Measurements from ENCODE around the gene IQCK. TPM values are rescaled to one million over a fixed set of nuclear protein-coding genes. Genes with fewer than 3 reads are reported as not detected.
"Not testable (repeated sequence)": the region's sequence is repeated elsewhere in the genome, so short reads cannot be mapped to it uniquely, and the experiment has no call there.

The IQCK gene
- polyA plus RNA-seq (2014; cell fraction: cytosol; rRNA removed) = 5.8 and 7.0 TPM in 2 replicates
- 7.5 and 13.1 TPM in 2 replicates for polyA plus RNA-seq (2014; cell fraction: nucleus; rRNA removed)

- peak; percentile 91 for DNase-seq (ENCODE audit: low spot score)
Observed at GRCh38 chr16:19717741-19718623, at the start of gene IQCK, which contains the start of gene KNOP1. IQCK (plus strand) TSS chr16:19718271; CDS start chr16:19718307, 36 bp downstream. KNOP1 (minus strand) TSS chr16:19718227; CDS start chr16:19715035, 3,192 bp downstream.

GRCh38 chr16:19672378-19672777, 45.7 kb upstream of the IQCK start:
- DNase-seq (ENCODE audit: low spot score) = no peak

- no peak for DNase-seq (ENCODE audit: low spot score)
Observed at GRCh38 chr16:19674485-19674884, 43.6 kb upstream of the IQCK start.

GRCh38 chr16:19677402-19677801, 40.7 kb upstream of the IQCK start:
- DNase-seq (ENCODE audit: low spot score) = no peak

GRCh38 chr16:19678804-19679203, 39.3 kb upstream of the IQCK start:
- DNase-seq (ENCODE audit: low spot score) = no peak

- not testable (repeated sequence) for DNase-seq (ENCODE audit: low spot score)
Observed at GRCh38 chr16:19679281-19679680, 38.8 kb upstream of the IQCK start.

- no peak for DNase-seq (ENCODE audit: low spot score)
Observed at GRCh38 chr16:19680881-19681340, 37.2 kb upstream of the IQCK start.

- no peak for DNase-seq (ENCODE audit: low spot score)
Observed at GRCh38 chr16:19681637-19682036, 36.4 kb upstream of the IQCK start.

- DNase-seq (ENCODE audit: low spot score) = no peak
Observed at GRCh38 chr16:19683453-19684236, 34.4 kb upstream of the IQCK start.

GRCh38 chr16:19685176-19685575, 32.9 kb upstream of the IQCK start:
- DNase-seq (ENCODE audit: low spot score) = no peak

GRCh38 chr16:19687279-19687678, 30.8 kb upstream of the IQCK start:
- no peak for DNase-seq (ENCODE audit: low spot score)

- no peak for DNase-seq (ENCODE audit: low spot score)
Observed at GRCh38 chr16:19688396-19689024, 29.6 kb upstream of the IQCK start.

GRCh38 chr16:19689342-19689741, 28.7 kb upstream of the IQCK start:
- no peak for DNase-seq (ENCODE audit: low spot score)

- no peak for DNase-seq (ENCODE audit: low spot score)
Observed at GRCh38 chr16:19690196-19690595, 27.9 kb upstream of the IQCK start.

- no peak for DNase-seq (ENCODE audit: low spot score)
Observed at GRCh38 chr16:19691161-19691711, 26.8 kb upstream of the IQCK start.

GRCh38 chr16:19694989-19695388, 23.1 kb upstream of the IQCK start:
- no peak for DNase-seq (ENCODE audit: low spot score)

GRCh38 chr16:19696328-19696727, 21.7 kb upstream of the IQCK start:
- DNase-seq (ENCODE audit: low spot score) = no peak

- DNase-seq (ENCODE audit: low spot score) = no peak
Observed at GRCh38 chr16:19696961-19697360, 21.1 kb upstream of the IQCK start.

GRCh38 chr16:19697756-19698318, 20.2 kb upstream of the IQCK start:
- no peak for DNase-seq (ENCODE audit: low spot score)

GRCh38 chr16:19698480-19699465, 19.3 kb upstream of the IQCK start:
- no peak for DNase-seq (ENCODE audit: low spot score)
